ENCODE measurements around the gene TIMD4.

TIMD4 gene

GRCh38 chr5:156914371-156914737, 48.7 kb downstream of the TIMD4 start:
- TF ChIP-seq CTCF (conservative IDR thresholded peaks at IDR 0.05; ENCODE audit: low read depth) = no peak
- POLR2A ChIA-PET (ENCODE audit: low non-redundant PET) = no interaction called here
- CTCF ChIA-PET = no interaction called here
- no peak for DNase-seq (ENCODE audit: low spot score)
- no peak overlapping the region for H3K27ac ChIP-seq

- DNase-seq (ENCODE audit: low spot score) = no peak
- CTCF ChIA-PET = no interaction called here
- POLR2A ChIA-PET (ENCODE audit: low non-redundant PET) = no interaction called here
- no peak overlapping the region for H3K27ac ChIP-seq
- no peak for TF ChIP-seq CTCF (conservative IDR thresholded peaks at IDR 0.05; ENCODE audit: low read depth)
Measured at GRCh38 chr5:156913719-156914370, 49.2 kb downstream of the TIMD4 start.

GRCh38 chr5:156913355-156913718, 49.7 kb downstream of the TIMD4 start:
- no peak for DNase-seq (ENCODE audit: low spot score)
- no peak overlapping the region for H3K27ac ChIP-seq

GRCh38 chr5:156912869-156913268, 50.2 kb downstream of the TIMD4 start:
- POLR2A ChIA-PET (ENCODE audit: low non-redundant PET) = no interaction called here

More at GRCh38 chr5:156913355-156913718, 49.7 kb downstream of the TIMD4 start:
- ChIA-PET CTCF (no interaction called here), POLR2A (ENCODE audit: low non-redundant PET) (no interaction called here)
- no peak for TF ChIP-seq CTCF (conservative IDR thresholded peaks at IDR 0.05; ENCODE audit: low read depth)

GRCh38 chr5:156909180-156909579, 53.8 kb downstream of the TIMD4 start:
- ChIA-PET POLR2A (ENCODE audit: low non-redundant PET) (no interaction called here), CTCF (no interaction called here)
- no peak overlapping the region for H3K27ac ChIP-seq
- TF ChIP-seq CTCF (conservative IDR thresholded peaks at IDR 0.05; ENCODE audit: low read depth) = no peak
- no peak for DNase-seq (ENCODE audit: low spot score)

More at GRCh38 chr5:156912869-156913268, 50.2 kb downstream of the TIMD4 start:
- H3K27ac ChIP-seq = no peak overlapping the region
- TF ChIP-seq CTCF (conservative IDR thresholded peaks at IDR 0.05; ENCODE audit: low read depth) = no peak
- CTCF ChIA-PET = no interaction called here
- DNase-seq (ENCODE audit: low spot score) = no peak

- TF ChIP-seq CTCF (conservative IDR thresholded peaks at IDR 0.05; ENCODE audit: low read depth) = no peak
- ChIA-PET CTCF (no interaction called here), POLR2A (ENCODE audit: low non-redundant PET) (no interaction called here)
- no peak for DNase-seq (ENCODE audit: low spot score)
- no peak overlapping the region for H3K27ac ChIP-seq
Measured at GRCh38 chr5:156907667-156908066, 55.4 kb downstream of the TIMD4 start.

- ChIA-PET POLR2A (ENCODE audit: low non-redundant PET) (no interaction called here), CTCF (no interaction called here)
Measured at GRCh38 chr5:156906807-156907206, 56.2 kb downstream of the TIMD4 start.

More at GRCh38 chr5:156906807-156907206, 56.2 kb downstream of the TIMD4 start:
- no peak for TF ChIP-seq CTCF (conservative IDR thresholded peaks at IDR 0.05; ENCODE audit: low read depth)
- no peak for DNase-seq (ENCODE audit: low spot score)
- H3K27ac ChIP-seq = no peak overlapping the region

Measured in RWPE1 (cell line).